TTC549 (cell line): ENCODE data around the gene GNA14.

Experiments
- FAIRE-seq: peaks from 2 replicates; lab custom pipeline; 2012; peaks lifted over from hg19 to GRCh38; lab: Jason Lieb, UNC

The GNA14 gene

DNA sequence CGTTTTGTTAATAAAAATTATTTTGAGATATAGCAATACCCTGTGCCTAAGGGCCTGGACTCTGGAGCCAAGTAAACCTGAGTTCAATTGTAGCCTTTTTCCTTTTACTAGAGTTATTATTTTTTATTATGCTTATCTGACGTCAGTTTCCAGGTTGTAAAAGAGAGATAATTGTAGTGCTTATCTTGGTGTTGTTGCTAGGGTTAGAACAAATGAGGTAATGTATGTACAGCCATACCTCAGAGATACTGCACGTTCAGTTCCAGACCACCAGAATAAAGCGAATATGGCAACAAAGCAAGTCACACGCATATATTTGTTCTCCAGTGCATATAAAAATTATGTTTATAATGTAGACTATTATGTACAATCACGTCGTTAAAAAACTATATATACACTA, 255.8 kb downstream of the GNA14 start:
- FAIRE-seq = no peak

DNA sequence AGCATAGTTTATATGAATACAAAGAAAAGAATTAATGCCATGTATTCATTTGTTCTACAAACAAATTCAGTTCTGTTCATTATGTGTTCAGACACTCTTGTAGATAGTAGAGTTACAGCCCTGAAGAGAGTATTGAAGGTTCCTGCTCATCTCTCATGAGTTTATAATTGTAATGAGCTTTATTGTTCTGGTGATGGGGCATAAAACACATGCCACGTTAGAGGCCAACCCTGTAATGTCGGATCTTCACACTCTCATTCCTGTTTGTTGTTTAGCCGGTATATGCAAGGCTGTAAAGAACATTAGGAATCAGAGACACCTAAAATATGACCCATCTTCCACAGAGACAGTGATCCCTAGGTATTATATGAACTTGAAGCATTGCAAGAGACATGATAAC, 256.3 kb downstream of the GNA14 start:
- FAIRE-seq = no peak

DNA sequence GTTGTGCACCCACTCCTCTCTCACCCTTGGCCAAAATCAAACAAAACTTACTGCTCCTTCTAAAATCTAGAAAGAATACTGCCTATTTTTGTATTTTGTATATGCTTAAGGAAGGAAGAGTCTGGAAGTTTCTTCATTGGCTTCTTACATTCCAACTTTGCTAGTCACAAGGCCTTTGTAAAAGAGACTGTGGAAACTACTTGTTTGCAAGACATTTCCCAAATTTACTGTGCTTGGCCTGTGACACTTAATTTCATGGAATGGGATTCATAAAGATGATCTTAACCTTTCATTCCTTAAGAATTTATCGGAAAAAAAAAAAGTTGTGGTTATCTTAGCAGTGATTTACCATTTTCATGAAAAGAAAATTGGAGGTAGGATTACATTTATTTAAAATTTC, 261.9 kb downstream of the GNA14 start:
- no peak for FAIRE-seq

DNA sequence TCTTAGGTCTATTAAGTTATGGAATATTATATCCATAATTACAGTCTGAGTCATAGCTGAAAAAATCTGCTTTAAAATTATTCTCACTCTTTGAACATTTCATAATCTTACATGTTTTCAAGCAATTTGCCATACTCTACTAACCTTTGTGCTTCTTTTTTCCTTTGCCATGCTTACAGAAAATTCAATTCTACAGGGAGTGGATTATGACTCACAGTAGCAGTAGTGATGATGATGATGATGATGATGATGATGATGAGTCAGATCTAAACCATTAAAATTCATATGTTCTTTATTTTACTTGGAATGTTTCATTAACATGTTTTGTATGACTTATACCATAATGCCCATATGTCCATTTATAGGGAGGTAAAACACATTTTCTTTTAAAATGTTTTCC, 263.7 kb downstream of the GNA14 start:
- no peak for FAIRE-seq

DNA sequence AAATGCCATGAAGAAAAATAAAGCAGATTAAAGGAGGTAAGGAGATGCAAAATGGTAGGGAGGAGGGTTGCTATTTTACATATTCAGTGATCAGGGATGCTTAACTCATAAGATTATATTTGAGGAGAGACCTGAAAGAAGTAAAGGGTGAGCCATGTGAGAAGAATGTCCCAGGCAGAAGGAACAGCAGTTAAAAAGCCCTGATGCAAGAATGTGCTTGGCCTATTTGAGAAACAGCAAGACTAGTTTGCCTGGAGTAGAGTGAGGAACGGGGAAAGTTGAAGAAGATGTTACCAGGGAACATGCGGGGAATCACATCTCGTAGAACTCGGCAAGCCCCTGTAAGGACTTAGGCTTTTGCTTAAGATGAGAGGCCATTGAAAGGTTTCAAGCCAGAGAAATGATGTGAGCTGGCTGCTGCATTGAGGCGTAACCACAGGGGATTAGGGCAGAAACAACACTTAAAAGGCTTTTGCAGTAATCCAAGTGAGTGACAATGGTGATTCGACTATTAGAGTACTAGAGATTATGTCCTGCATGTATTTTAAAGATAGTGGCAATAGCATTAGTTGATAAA, 272.1 kb downstream of the GNA14 start:
- FAIRE-seq = no peak

DNA sequence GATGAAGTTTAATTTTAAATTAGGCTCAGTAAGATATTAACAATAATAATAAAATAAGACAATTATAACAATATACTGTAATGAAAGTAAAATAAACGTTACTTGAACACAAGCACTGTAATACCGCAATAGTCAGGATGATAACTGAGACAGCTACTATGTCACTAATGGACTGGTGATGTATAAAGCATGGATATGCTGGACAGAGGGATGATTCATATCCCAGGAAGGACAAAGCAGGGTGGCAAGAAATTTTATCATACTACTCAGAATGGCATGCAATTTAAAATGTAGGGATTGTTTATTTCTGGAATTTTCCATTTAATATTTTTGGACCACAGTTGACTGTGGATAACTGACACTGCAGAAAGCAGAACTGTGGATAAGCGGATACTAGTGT, 273.9 kb downstream of the GNA14 start:
- FAIRE-seq = no peak
